Neural cell (in vitro differentiated cells): ENCODE data around the gene MTX3. TPM values are rescaled to one million over a fixed set of nuclear protein-coding genes. Genes with fewer than 3 reads are reported as not detected.

Source experiments
- H2AFZ ChIP-seq: fragments of 200-600, 300-800 bp; sonication (generic), shearing (Covaris generic); 2 replicates; pipeline ENCODE4 v1.6.0; 2014; ENCODE audit warnings: low read depth, mild to moderate bottlenecking, antibody characterized with exemption, low read length, moderate library complexity
- H3F3A ChIP-seq: fragments of 200-600 bp; shearing (Covaris generic); 2 replicates; pipeline ENCODE4 v1.6.1; 2016; ENCODE audit warnings: mild to moderate bottlenecking, moderate library complexity, mixed read lengths, antibody characterized with exemption, low read length; ENCODE audit not compliant: insufficient read depth, poor library complexity, severe bottlenecking
- H3K27ac ChIP-seq: fragments of 200-600, 300-800 bp; sonication (generic), shearing (Covaris generic); 2 replicates; pipeline ENCODE4 v1.5.1; 2014; ENCODE audit warnings: mild to moderate bottlenecking, low read length, moderate library complexity
- H3K27me3 ChIP-seq: fragments of 300-800, 200-600 bp; sonication (generic), shearing (Covaris generic); 2 replicates; pipeline ENCODE4 v1.6.0; 2014; ENCODE audit warnings: mild to moderate bottlenecking, low read depth, low read length, moderate library complexity; ENCODE audit not compliant: insufficient read depth
- H3K36me3 ChIP-seq: fragments of 300-800, 200-600 bp; sonication (generic), shearing (Covaris generic); 2 replicates; pipeline ENCODE4 v1.5.1; 2014; ENCODE audit warnings: mild to moderate bottlenecking, antibody characterized with exemption, low read length, moderate library complexity; ENCODE audit not compliant: insufficient read depth
- H3K4me2 ChIP-seq: fragments of 300-800, 200-600 bp; sonication (generic), shearing (Covaris generic); 2 replicates; pipeline ENCODE4 v1.6.0; 2014; ENCODE audit warnings: mild to moderate bottlenecking, low read length
- H3K4me3 ChIP-seq: fragments of 300-800, 200-600 bp; sonication (generic), shearing (Covaris generic); 2 replicates; pipeline ENCODE4 v1.5.1; 2014; ENCODE audit warnings: mild to moderate bottlenecking, low read length, moderate library complexity
- H3K79me2 ChIP-seq: fragments of 200-600 bp; shearing (Covaris generic); replicated peaks from 2 replicates; pipeline ENCODE4 v1.6.0; 2014; ENCODE audit warnings: mild to moderate bottlenecking, low read length, moderate library complexity; ENCODE audit not compliant: insufficient read depth
- H3K9ac ChIP-seq: fragments of 300-800, 200-600 bp; sonication (generic), shearing (Covaris generic); 2 replicates; pipeline ENCODE4 v1.6.1; 2016; ENCODE audit warnings: mild to moderate bottlenecking, low read length, mixed read lengths
- H3K9me2 ChIP-seq: fragments of 200-600 bp; shearing (Covaris generic); 2 replicates; pipeline ENCODE4 v1.6.1; 2016; ENCODE audit warnings: mild to moderate bottlenecking, low read length, mixed read lengths; ENCODE audit not compliant: insufficient read depth
- H3K9me3 ChIP-seq: fragments of 200-600, 300-800 bp; sonication (generic), shearing (Covaris generic); 2 replicates; pipeline ENCODE4 v1.6.1; 2016; ENCODE audit warnings: mild to moderate bottlenecking, mixed run types, low read length, moderate library complexity, mixed read lengths
- H4K20me1 ChIP-seq: fragments of 200-600 bp; shearing (Covaris generic); 2 replicates; pipeline ENCODE4 v1.6.1; 2016; ENCODE audit warnings: mild to moderate bottlenecking, mixed run types; ENCODE audit not compliant: insufficient read depth
- EP300 ChIP-seq: fragments of 450-650 bp; conservative IDR thresholded peaks from 2 replicates; pipeline ENCODE4 v1.6.1; 2014; ENCODE audit warnings: antibody characterized with exemption, mild to moderate bottlenecking, moderate library complexity; ENCODE audit not compliant: poor library complexity, severe bottlenecking
- EZH2 ChIP-seq: fragments of 200-600, 300-800 bp; shearing (Covaris generic), sonication (generic); IDR thresholded peaks from 2 replicates; pipeline ENCODE4 v1.6.1; 2014; ENCODE audit warnings: antibody characterized with exemption, low read length, borderline replicate concordance, mild to moderate bottlenecking; ENCODE audit not compliant: insufficient read depth, poor library complexity, severe bottlenecking
- MXI1 ChIP-seq: fragments of 450-650 bp; conservative IDR thresholded peaks from 2 replicates; pipeline ENCODE4 v1.6.1; 2014; ENCODE audit warnings: antibody characterized with exemption, mild to moderate bottlenecking; ENCODE audit not compliant: poor library complexity, severe bottlenecking
- POLR2AphosphoS5 ChIP-seq: IDR thresholded peaks from 2 replicates; pipeline ENCODE4 v1.6.1; 2012
- RAD21 ChIP-seq: fragments of 450-650 bp; conservative IDR thresholded peaks from 2 replicates; pipeline ENCODE4 v1.6.1; 2014; ENCODE audit warnings: antibody characterized with exemption, mild to moderate bottlenecking, moderate library complexity
- SMC3 ChIP-seq: fragments of 450-650 bp; conservative IDR thresholded peaks from 2 replicates; pipeline ENCODE4 v1.6.1; 2014; ENCODE audit warnings: antibody characterized with exemption, mild to moderate bottlenecking, moderate library complexity; ENCODE audit not compliant: poor library complexity
- TAF1 ChIP-seq: IDR thresholded peaks from 2 replicates; pipeline ENCODE4 v1.6.1; 2012; ENCODE audit warnings: low read depth
- polyA plus RNA-seq: library from polyadenylated mRNA; depleted of rRNA; stranded (reverse); fragments of >200 nt; gene quantifications from 2 replicates; pipeline ENCODE4 v1.2.3, GENCODE V29; 2014
- TF ChIP-seq, protein P1 (sequence below): fragments of 450-650 bp; IDR thresholded peaks from 2 replicates; pipeline ENCODE4 v1.5.1; 2014; ENCODE audit warnings: antibody characterized with exemption, mild to moderate bottlenecking, moderate library complexity; ENCODE audit not compliant: poor library complexity, severe bottlenecking
- TF ChIP-seq, protein P2 (sequence below): IDR thresholded peaks from 2 replicates; pipeline ENCODE4 v1.6.1; 2012; ENCODE audit warnings: borderline replicate concordance

Gene MTX3
- polyA plus RNA-seq, 1 donor from 2014 or later: 20.8 TPM

DNA sequence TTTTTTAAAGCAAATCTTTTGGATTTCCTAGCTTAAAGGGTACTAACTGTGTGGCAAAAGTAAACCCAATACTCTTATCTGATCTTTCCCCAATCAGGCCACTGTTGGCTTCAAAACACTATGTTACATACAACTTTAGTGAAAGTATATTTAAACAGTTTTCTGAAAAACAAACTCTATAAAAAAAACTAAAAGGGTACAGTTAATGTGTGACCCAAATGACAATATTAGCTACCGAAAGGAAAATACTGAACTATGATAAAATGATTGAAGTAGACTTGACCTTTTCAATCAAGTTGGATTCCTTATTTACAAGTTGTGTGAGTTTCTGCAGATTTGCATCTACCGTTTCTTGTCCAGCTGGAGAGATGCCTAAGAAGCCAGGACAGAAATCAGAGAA lies 5.8 kb downstream of the MTX3 start:
- no peaks in the 10 kb centered on the region for H3K27me3 ChIP-seq
- peaks cover 10% of the 10 kb centered on the region for H3K79me2 ChIP-seq
- no peak overlapping the region for H3K4me2 ChIP-seq
- no peaks in the 10 kb centered on the region for H3K9me2 ChIP-seq
- no peak overlapping the region for H3K27ac ChIP-seq
- TF ChIP-seq SMC3: no peak
- no peak for TF ChIP-seq POLR2AphosphoS5
- TF ChIP-seq EP300: no peak
- no peak for TF ChIP-seq TAF1
- no peaks in the 10 kb centered on the region for H3F3A ChIP-seq
- H3K9me3 ChIP-seq: no peaks in the 10 kb centered on the region
- no peaks in the 10 kb centered on the region for H4K20me1 ChIP-seq
- H3K9ac ChIP-seq: no peak overlapping the region
- no peak overlapping the region for H3K4me3 ChIP-seq
- H2AFZ ChIP-seq: no peak overlapping the region
- H3K36me3 ChIP-seq: peaks cover 14% of the 10 kb centered on the region

DNA sequence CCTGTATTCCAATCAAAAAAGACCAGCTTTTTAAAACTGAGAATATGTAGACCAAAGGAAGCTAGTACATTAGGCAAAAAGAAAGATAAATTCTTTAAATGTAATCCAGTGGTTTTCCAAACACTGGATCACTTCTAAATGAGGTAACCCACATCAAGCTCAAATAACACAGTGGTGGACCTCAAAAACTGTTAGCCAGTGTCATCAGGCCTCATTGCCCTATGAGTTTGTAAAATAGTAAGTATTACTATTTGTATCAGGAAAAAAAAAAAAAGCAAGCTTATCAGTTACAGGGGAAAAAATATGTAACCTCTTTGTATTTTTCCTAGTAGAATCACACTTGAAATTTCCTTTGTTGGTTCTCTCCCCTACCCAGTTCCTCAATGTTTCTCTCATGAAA lies 6.7 kb downstream of the MTX3 start:
- H3K9ac ChIP-seq: no peak overlapping the region
- TF ChIP-seq, protein P1, sequence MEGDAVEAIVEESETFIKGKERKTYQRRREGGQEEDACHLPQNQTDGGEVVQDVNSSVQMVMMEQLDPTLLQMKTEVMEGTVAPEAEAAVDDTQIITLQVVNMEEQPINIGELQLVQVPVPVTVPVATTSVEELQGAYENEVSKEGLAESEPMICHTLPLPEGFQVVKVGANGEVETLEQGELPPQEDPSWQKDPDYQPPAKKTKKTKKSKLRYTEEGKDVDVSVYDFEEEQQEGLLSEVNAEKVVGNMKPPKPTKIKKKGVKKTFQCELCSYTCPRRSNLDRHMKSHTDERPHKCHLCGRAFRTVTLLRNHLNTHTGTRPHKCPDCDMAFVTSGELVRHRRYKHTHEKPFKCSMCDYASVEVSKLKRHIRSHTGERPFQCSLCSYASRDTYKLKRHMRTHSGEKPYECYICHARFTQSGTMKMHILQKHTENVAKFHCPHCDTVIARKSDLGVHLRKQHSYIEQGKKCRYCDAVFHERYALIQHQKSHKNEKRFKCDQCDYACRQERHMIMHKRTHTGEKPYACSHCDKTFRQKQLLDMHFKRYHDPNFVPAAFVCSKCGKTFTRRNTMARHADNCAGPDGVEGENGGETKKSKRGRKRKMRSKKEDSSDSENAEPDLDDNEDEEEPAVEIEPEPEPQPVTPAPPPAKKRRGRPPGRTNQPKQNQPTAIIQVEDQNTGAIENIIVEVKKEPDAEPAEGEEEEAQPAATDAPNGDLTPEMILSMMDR: no peak
- TF ChIP-seq TAF1 (no peak), POLR2AphosphoS5 (no peak), SMC3 (no peak), EP300 (no peak), RAD21 (no peak), MXI1 (no peak), EZH2 (no peak)
- TF ChIP-seq, protein P2, sequence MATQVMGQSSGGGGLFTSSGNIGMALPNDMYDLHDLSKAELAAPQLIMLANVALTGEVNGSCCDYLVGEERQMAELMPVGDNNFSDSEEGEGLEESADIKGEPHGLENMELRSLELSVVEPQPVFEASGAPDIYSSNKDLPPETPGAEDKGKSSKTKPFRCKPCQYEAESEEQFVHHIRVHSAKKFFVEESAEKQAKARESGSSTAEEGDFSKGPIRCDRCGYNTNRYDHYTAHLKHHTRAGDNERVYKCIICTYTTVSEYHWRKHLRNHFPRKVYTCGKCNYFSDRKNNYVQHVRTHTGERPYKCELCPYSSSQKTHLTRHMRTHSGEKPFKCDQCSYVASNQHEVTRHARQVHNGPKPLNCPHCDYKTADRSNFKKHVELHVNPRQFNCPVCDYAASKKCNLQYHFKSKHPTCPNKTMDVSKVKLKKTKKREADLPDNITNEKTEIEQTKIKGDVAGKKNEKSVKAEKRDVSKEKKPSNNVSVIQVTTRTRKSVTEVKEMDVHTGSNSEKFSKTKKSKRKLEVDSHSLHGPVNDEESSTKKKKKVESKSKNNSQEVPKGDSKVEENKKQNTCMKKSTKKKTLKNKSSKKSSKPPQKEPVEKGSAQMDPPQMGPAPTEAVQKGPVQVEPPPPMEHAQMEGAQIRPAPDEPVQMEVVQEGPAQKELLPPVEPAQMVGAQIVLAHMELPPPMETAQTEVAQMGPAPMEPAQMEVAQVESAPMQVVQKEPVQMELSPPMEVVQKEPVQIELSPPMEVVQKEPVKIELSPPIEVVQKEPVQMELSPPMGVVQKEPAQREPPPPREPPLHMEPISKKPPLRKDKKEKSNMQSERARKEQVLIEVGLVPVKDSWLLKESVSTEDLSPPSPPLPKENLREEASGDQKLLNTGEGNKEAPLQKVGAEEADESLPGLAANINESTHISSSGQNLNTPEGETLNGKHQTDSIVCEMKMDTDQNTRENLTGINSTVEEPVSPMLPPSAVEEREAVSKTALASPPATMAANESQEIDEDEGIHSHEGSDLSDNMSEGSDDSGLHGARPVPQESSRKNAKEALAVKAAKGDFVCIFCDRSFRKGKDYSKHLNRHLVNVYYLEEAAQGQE: no peak
- no peaks in the 10 kb centered on the region for H3K27me3 ChIP-seq
- no peak overlapping the region for H2AFZ ChIP-seq
- H3K36me3 ChIP-seq: peaks cover 14% of the 10 kb centered on the region
- H3K4me2 ChIP-seq: no peak overlapping the region
- no peak overlapping the region for H3K27ac ChIP-seq
- no peaks in the 10 kb centered on the region for H4K20me1 ChIP-seq
- no peak overlapping the region for H3K4me3 ChIP-seq
- peaks cover 1% of the 10 kb centered on the region for H3K79me2 ChIP-seq
- H3K9me2 ChIP-seq: no peaks in the 10 kb centered on the region
- no peaks in the 10 kb centered on the region for H3K9me3 ChIP-seq
- H3F3A ChIP-seq: no peaks in the 10 kb centered on the region

DNA sequence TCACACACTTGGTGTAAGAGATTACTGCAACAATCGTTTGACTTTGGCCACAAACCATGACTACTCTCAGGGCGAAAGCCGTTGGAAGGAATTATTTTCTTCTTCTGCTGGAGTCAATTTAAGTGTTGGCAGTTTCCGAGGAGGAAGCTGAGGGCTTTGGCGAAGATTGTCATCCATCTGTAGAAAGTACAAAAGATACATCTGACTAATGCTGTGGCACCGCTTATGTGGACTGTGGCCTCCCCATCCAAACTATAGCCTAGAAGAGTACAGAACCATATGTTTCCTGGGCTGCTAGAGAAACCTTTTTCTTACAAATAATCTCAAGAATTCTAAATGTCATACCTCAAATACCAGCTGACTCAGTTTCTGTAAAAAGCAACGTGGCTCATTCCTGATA lies 7.4 kb downstream of the MTX3 start:
- H3K9me2 ChIP-seq: no peaks in the 10 kb centered on the region
- H4K20me1 ChIP-seq: no peaks in the 10 kb centered on the region
- no peak overlapping the region for H3K9ac ChIP-seq
- no peak overlapping the region for H3K4me2 ChIP-seq
- H3K9me3 ChIP-seq: no peaks in the 10 kb centered on the region
- TF ChIP-seq POLR2AphosphoS5 (no peak), EZH2 (no peak), MXI1 (no peak), EP300 (no peak), TAF1 (no peak), SMC3 (no peak), RAD21 (no peak)
- TF ChIP-seq, protein P2: no peak
- TF ChIP-seq, protein P1: no peak
- no peaks in the 10 kb centered on the region for H3K27me3 ChIP-seq
- no peaks in the 10 kb centered on the region for H3K79me2 ChIP-seq
- H2AFZ ChIP-seq: no peak overlapping the region
- no peak overlapping the region for H3K4me3 ChIP-seq
- peaks cover 14% of the 10 kb centered on the region for H3K36me3 ChIP-seq
- no peaks in the 10 kb centered on the region for H3F3A ChIP-seq
- no peak overlapping the region for H3K27ac ChIP-seq
